CD4-positive, CD25-positive, alpha-beta regulatory T cell (primary cell): ENCODE results near the gene ADARB1. TPM values are rescaled to one million over a fixed set of nuclear protein-coding genes. Genes with fewer than 3 reads are reported as not detected.
A peak's percentile ranks its signal among the peaks of the same experiment; 100 is the strongest.

ENCODE experiments used
- ATAC-seq, 2 donors: fragments of 150-1000 bp; cut with Tn5 transposase; one replicate each; pipeline ENCODE4 v1.10.0; 2021; ENCODE audit warnings: low read depth in 2 of 2, moderate number of reproducible peaks in 2 of 2, moderate library complexity in 1 of 2
- DNase-seq, 3 donors: peaks; one replicate each; pipeline versions ENCODE4 v3.0.0 to v3.0.0-alpha.2; 2012 to 2022; ENCODE audit warnings: mixed read lengths in 1 of 3
- H3K27ac ChIP-seq: one replicate; pipeline ENCODE4 v1.7.0; 2013; ENCODE audit warnings: mild to moderate bottlenecking, low read length; ENCODE audit not compliant: insufficient read depth, poor library complexity, severe bottlenecking
- H3K27me3 ChIP-seq: one replicate; pipeline ENCODE4 v1.7.0; 2013; ENCODE audit warnings: low read length; ENCODE audit not compliant: control insufficient read depth, insufficient read depth
- H3K36me3 ChIP-seq: one replicate; pipeline ENCODE4 v1.7.0; 2013; ENCODE audit warnings: mild to moderate bottlenecking, low read length, moderate library complexity; ENCODE audit not compliant: control insufficient read depth, insufficient read depth
- H3K4me1 ChIP-seq: 2 replicates; pipeline ENCODE4 v1.7.0; 2013; ENCODE audit warnings: mild to moderate bottlenecking, low read length; ENCODE audit not compliant: insufficient read depth, control insufficient read depth, poor library complexity, severe bottlenecking
- H3K4me3 ChIP-seq: one replicate; pipeline ENCODE4 v1.7.0; 2013; ENCODE audit warnings: low read depth, mild to moderate bottlenecking, low read length, moderate library complexity
- H3K9me3 ChIP-seq, 2 experiments: 1 replicate in 1 of 2; 2 replicates in 1 of 2; pipeline ENCODE4 v1.7.0; 2013; ENCODE audit warnings: low read length in 2 of 2, mild to moderate bottlenecking in 1 of 2, moderate library complexity in 1 of 2; ENCODE audit not compliant: control insufficient read depth in 2 of 2
- H3K27ac Mint-ChIP-seq, 3 donors: one replicate each; pipeline ENCODE4 v1.8.0; 2020 to 2022; ENCODE audit warnings: mild to moderate bottlenecking in 3 of 3, mixed read lengths in 3 of 3, moderate library complexity in 2 of 3
- H3K27me3 Mint-ChIP-seq: one replicate; pipeline ENCODE4 v1.8.0; 2022; ENCODE audit warnings: mild to moderate bottlenecking, mixed read lengths
- H3K36me3 Mint-ChIP-seq: one replicate; pipeline ENCODE4 v1.8.0; 2020; ENCODE audit warnings: mixed read lengths
- H3K4me1 Mint-ChIP-seq, 4 donors: one replicate each; pipeline ENCODE4 v1.8.0; 2020 to 2022; ENCODE audit warnings: mixed read lengths in 4 of 4, mild to moderate bottlenecking in 1 of 4
- H3K4me3 Mint-ChIP-seq, 4 donors: one replicate each; pipeline ENCODE4 v1.8.0; 2020 to 2022; ENCODE audit warnings: mild to moderate bottlenecking in 4 of 4, mixed read lengths in 4 of 4, moderate library complexity in 3 of 4
- H3K9me3 Mint-ChIP-seq, 7 donors: one replicate each; pipeline ENCODE4 v1.8.0; 2020 to 2022; ENCODE audit warnings: mixed read lengths in 7 of 7, mild to moderate bottlenecking in 3 of 7, moderate library complexity in 2 of 7
- polyA plus RNA-seq, 4 donors: library from polyadenylated mRNA; unstranded; fragments of 300-500 nt; fragmentation: Illumina TruSeq; gene quantifications; one replicate each; pipeline ENCODE4 v1.2.3, GENCODE V29; 2021
- total RNA-seq: library from RNA; stranded (reverse); gene quantifications from one replicate; pipeline ENCODE4 v1.2.3, GENCODE V29; 2022

Gene ADARB1
- total and polyA plus RNA-seq, 5 donors from 2014 or later: 2.8 to 52.9 (median 5.6) TPM

GRCh38 chr21:45179568-45180245 lies 105.3 kb downstream of the ADARB1 start:
- Histone ChIP-seq H3K4me1 (no peaks in the 10 kb centered on the region), H3K27ac (no peak overlapping the region), H3K27me3 (no peaks in the 10 kb centered on the region), H3K4me3 (no peak overlapping the region), H3K9me3 (no peaks in the 10 kb centered on the region), H3K36me3 (peaks cover 44% of the 10 kb centered on the region)
- H3K4me1 Mint-ChIP-seq: peaks cover 0 to 8% (median 4%) of the 10 kb centered on the region in 4 donors
- H3K9me3 Mint-ChIP-seq: no peaks in the 10 kb centered on the region
- no peak overlapping the region for H3K27ac Mint-ChIP-seq
- ATAC-seq (no peak), DNase-seq (no peak)
- no peaks in the 10 kb centered on the region for H3K27me3 Mint-ChIP-seq
- no peak overlapping the region for H3K4me3 Mint-ChIP-seq
- peaks cover 57% of the 10 kb centered on the region for H3K36me3 Mint-ChIP-seq

- Histone ChIP-seq H3K9me3 (no peaks in the 10 kb centered on the region), H3K27me3 (no peaks in the 10 kb centered on the region), H3K4me3 (no peak overlapping the region), H3K4me1 (no peaks in the 10 kb centered on the region), H3K27ac (no peak overlapping the region), H3K36me3 (peaks cover 49% of the 10 kb centered on the region)
- peaks cover 0 to 8% (median 4%) of the 10 kb centered on the region in 4 donors for H3K4me1 Mint-ChIP-seq
- H3K27me3 Mint-ChIP-seq: no peaks in the 10 kb centered on the region
- peak overlapping the region in 1 of 3 donors; percentile 55 for H3K27ac Mint-ChIP-seq
- ATAC-seq: no peak
- no peak overlapping the region for H3K4me3 Mint-ChIP-seq
- no peak for DNase-seq
- peaks cover 62% of the 10 kb centered on the region for H3K36me3 Mint-ChIP-seq
- no peaks in the 10 kb centered on the region for H3K9me3 Mint-ChIP-seq
Measured at GRCh38 chr21:45180246-45180599, 105.8 kb downstream of the ADARB1 start.

GRCh38 chr21:45182958-45183357 lies 108.6 kb downstream of the ADARB1 start:
- ATAC-seq (no peak), DNase-seq (no peak)
- Mint-ChIP-seq H3K27me3 (no peaks in the 10 kb centered on the region), H3K27ac (peak overlapping the region in 2 of 3 donors; percentile 4 to 52), H3K4me3 (no peak overlapping the region), H3K9me3 (peaks cover 0 to 19% (median 2%) of the 10 kb centered on the region in 7 donors), H3K4me1 (peaks cover 0 to 8% (median 4%) of the 10 kb centered on the region in 4 donors), H3K36me3 (peaks cover 70% of the 10 kb centered on the region)
- H3K9me3 ChIP-seq: peaks cover 15 to 17% of the 10 kb centered on the region in 2 experiments
- no peaks in the 10 kb centered on the region for H3K4me1 ChIP-seq
- no peak overlapping the region for H3K4me3 ChIP-seq
- peaks cover 63% of the 10 kb centered on the region for H3K36me3 ChIP-seq
- H3K27me3 ChIP-seq: no peaks in the 10 kb centered on the region
- H3K27ac ChIP-seq: no peak overlapping the region

- Histone ChIP-seq H3K4me1 (no peaks in the 10 kb centered on the region), H3K36me3 (peaks cover 70% of the 10 kb centered on the region), H3K4me3 (no peak overlapping the region), H3K9me3 (peaks cover 19 to 24% of the 10 kb centered on the region in 2 experiments), H3K27me3 (no peaks in the 10 kb centered on the region), H3K27ac (no peak overlapping the region)
- H3K9me3 Mint-ChIP-seq: peaks cover 2 to 28% (median 5%) of the 10 kb centered on the region in 7 donors
- no peak overlapping the region for H3K27ac Mint-ChIP-seq
- DNase-seq: no peak
- H3K36me3 Mint-ChIP-seq: peaks cover 73% of the 10 kb centered on the region
- H3K4me1 Mint-ChIP-seq: peaks cover 0 to 8% (median 4%) of the 10 kb centered on the region in 4 donors
- H3K4me3 Mint-ChIP-seq: no peak overlapping the region
- no peaks in the 10 kb centered on the region for H3K27me3 Mint-ChIP-seq
- ATAC-seq: no peak
Measured at GRCh38 chr21:45183852-45184251, 109.5 kb downstream of the ADARB1 start.

GRCh38 chr21:45184869-45185268 lies 110.5 kb downstream of the ADARB1 start:
- no peak for DNase-seq
- Mint-ChIP-seq H3K9me3 (peaks cover 3 to 38% (median 10%) of the 10 kb centered on the region in 7 donors), H3K27me3 (no peaks in the 10 kb centered on the region), H3K27ac (no peak overlapping the region), H3K4me3 (no peak overlapping the region), H3K4me1 (peaks cover 0 to 8% (median 4%) of the 10 kb centered on the region in 4 donors), H3K36me3 (peaks cover 79% of the 10 kb centered on the region)
- H3K9me3 ChIP-seq: peaks cover 29 to 34% of the 10 kb centered on the region in 2 experiments
- no peak overlapping the region for H3K27ac ChIP-seq
- H3K4me1 ChIP-seq: no peaks in the 10 kb centered on the region
- peaks cover 81% of the 10 kb centered on the region for H3K36me3 ChIP-seq
- ATAC-seq: no peak
- H3K4me3 ChIP-seq: no peak overlapping the region
- no peaks in the 10 kb centered on the region for H3K27me3 ChIP-seq

- H3K27me3 ChIP-seq: no peaks in the 10 kb centered on the region
- H3K36me3 ChIP-seq: peaks cover 81% of the 10 kb centered on the region
- DNase-seq: no peak
- no peak overlapping the region for H3K4me3 Mint-ChIP-seq
- no peaks in the 10 kb centered on the region for H3K4me1 ChIP-seq
- no peak overlapping the region for H3K27ac Mint-ChIP-seq
- ATAC-seq: no peak
- H3K36me3 Mint-ChIP-seq: peaks cover 80% of the 10 kb centered on the region
- no peak overlapping the region for H3K4me3 ChIP-seq
- H3K9me3 ChIP-seq: peaks cover 34 to 41% of the 10 kb centered on the region in 2 experiments
- H3K27me3 Mint-ChIP-seq: no peaks in the 10 kb centered on the region
- no peak overlapping the region for H3K27ac ChIP-seq
- H3K9me3 Mint-ChIP-seq: peaks cover 4 to 47% (median 14%) of the 10 kb centered on the region in 7 donors
- peaks cover 0 to 8% (median 4%) of the 10 kb centered on the region in 4 donors for H3K4me1 Mint-ChIP-seq
Measured at GRCh38 chr21:45186709-45187108, 112.3 kb downstream of the ADARB1 start.

GRCh38 chr21:45187646-45188045 lies 113.3 kb downstream of the ADARB1 start:
- Mint-ChIP-seq H3K27ac (no peak overlapping the region), H3K4me3 (no peak overlapping the region), H3K27me3 (no peaks in the 10 kb centered on the region), H3K9me3 (peaks cover 4 to 47% (median 14%) of the 10 kb centered on the region in 7 donors), H3K36me3 (peaks cover 80% of the 10 kb centered on the region), H3K4me1 (peaks cover 0 to 4% (median 2%) of the 10 kb centered on the region in 4 donors)
- Histone ChIP-seq H3K9me3 (peaks cover 34 to 41% of the 10 kb centered on the region in 2 experiments), H3K36me3 (peaks cover 73% of the 10 kb centered on the region), H3K4me3 (no peak overlapping the region), H3K27ac (no peak overlapping the region), H3K4me1 (no peaks in the 10 kb centered on the region), H3K27me3 (no peaks in the 10 kb centered on the region)
- ATAC-seq (no peak), DNase-seq (no peak)

GRCh38 chr21:45190013-45190412 lies 115.6 kb downstream of the ADARB1 start:
- Mint-ChIP-seq H3K9me3 (peaks cover 4 to 47% (median 14%) of the 10 kb centered on the region in 7 donors), H3K27ac (no peak overlapping the region), H3K27me3 (no peaks in the 10 kb centered on the region), H3K4me3 (no peak overlapping the region), H3K4me1 (no peaks in the 10 kb centered on the region), H3K36me3 (peaks cover 92% of the 10 kb centered on the region)
- no peak for ATAC-seq
- DNase-seq: no peak
- Histone ChIP-seq H3K4me1 (no peaks in the 10 kb centered on the region), H3K9me3 (peaks cover 34 to 41% of the 10 kb centered on the region in 2 experiments), H3K4me3 (no peak overlapping the region), H3K36me3 (peaks cover 67% of the 10 kb centered on the region), H3K27ac (no peak overlapping the region), H3K27me3 (no peaks in the 10 kb centered on the region)
